Activated CD4-positive, alpha-beta T cell treated with anti-CD3 and anti-CD28 coated beads, Interleukin-2, Interleukin-6, amounts not matched to agents 100 ng/mL and 50 ng/mL, durations not matched to agents 16 hours and 8 hours (primary cell): ENCODE data around the gene PPP1R13B.

ENCODE experiments used
- DNase-seq: peaks from one replicate; pipeline ENCODE4 v3.0.0-alpha.2; 2020

Gene PPP1R13B

DNA sequence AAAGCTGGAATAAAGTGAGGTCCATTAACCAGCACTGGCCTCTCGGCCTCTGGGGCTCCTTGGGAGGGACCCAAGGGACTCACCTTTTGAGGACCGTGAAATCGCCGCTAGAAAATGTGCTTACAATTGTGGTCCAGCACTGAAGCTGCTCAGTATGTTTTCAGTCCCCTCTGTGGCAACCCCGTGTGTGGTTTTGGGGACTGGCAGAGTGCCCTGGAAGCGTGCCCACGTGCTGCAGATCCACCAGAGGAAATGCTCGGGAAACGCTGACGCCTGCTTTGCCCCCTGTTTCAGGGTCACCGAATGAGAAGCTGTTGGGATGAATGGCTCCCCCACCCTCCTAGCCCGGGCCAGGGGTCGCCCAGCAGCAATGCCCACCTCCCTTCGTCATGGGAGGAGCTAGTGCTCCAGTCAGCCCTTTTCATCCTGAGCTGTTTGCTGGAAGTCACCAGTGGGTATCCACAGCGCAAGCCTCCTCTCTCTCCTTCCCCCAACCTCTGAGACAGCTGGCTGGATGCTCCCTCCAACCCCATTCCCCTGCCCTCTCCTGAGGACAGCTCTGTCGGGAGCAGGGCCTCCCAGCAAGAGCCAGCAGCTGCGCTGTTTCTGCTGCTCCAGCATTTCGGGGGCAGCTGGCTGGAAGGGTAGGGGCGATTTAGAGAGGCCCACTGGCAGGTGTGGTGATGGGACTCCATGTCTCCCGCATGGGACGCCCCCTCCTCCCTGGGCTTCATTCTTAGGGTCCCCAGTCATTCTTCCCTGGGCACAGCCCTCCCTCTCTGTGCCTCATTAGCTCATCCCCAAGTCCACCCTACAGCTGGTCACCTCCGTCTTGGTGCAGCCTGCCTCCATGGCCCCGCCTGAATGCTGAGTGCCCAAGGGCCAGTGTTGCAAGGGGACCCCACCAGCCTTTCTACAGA, 33.2 kb upstream of the PPP1R13B start:
- DNase-seq: no peak

DNA sequence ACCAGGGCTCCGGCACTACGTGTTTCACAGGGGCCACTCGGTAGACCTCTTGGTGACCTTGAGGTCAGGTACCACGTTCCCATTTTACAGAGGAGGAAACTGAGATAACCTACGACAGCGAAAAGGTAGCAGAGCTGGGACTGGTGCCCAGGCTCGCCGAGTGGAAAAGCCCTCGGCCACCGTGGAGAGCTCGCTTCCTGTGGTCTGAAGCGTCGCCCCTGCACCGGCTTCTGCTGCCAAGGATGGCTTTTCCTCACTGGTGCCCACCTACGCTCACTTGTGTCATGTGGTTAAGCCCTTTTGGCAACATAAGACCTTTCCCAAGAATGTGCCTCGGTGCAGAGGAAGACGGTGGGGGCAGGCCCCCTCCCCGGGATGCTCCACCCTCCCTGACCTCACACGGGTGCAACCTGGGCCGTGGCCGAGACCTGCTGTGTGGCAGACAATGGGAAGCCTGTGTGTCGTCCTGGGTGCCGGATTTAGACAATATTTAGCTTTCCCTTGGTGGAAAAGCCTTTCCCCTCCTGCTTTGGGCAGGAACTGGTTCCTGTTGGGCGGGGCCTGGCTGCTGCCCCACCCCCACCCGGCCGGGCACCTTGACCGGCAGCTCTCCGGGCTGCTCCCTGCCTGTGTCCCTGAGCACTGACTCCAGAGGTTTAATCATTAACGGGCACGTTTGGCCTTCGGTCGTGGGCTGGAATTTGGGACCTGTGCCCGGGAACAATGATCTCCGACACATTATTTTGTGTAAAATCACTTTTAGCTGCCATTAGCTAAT, 32.4 kb upstream of the PPP1R13B start:
- DNase-seq: no peak

DNA sequence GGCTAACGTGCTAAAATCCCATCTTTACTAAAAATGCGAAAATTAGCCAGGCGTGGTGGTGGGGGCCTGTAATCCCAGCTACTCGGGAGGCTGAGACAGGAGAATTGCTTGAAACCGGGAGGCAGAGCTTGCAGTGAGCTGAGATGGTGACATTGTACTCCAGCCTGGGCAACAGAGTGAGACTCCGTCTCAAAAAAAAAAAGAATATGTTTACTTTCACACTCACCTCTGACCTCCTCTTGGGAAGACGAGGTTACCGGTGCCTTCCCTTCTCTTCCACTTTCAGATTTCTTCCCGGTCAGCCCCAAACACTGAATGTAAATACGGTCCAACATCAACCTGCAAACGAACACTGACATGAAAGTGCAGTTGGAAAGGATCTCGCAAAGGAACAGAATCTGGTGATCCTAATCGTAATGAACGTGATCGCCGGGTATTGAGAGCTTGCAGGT, 31.8 kb upstream of the PPP1R13B start:
- no peak for DNase-seq

DNA sequence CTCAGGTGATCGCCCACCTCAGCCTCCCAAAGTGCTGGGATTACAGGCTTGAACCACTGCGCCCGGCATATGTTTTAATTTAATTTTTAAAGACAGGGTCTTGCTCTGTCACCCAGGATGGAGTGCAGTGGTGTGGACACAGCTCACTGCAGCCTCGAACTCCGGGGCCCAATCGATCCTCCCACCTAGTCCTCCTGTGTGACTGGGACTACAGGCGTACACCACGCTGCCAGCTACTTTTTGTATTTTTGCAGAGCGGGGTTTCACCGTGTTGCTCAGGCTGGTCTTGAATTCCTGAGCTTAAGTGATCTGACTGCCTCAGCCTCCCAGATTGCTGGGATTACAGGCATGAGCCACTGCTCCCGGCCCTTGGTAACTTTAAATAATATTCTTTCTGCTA, 30.8 kb upstream of the PPP1R13B start:
- no peak for DNase-seq

DNA sequence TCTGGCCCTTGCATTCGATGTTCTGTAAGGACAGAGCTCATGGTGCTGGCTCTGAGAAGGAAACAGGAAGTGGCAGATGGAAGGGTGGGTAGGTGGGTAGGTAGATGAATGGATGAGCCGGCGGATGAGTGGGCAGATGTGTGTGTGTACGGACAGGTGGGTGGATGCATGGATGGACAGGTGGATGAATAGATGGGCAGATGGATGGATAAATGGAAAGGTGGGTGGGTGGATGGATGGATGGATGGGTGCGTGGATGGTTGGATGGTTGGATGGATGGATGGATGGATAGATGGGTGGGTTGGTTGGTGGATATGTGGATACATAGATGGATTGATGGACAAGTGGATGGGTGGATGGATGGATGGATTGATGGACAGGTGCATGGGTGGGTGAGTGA, 27.6 kb upstream of the PPP1R13B start:
- DNase-seq: no peak

DNA sequence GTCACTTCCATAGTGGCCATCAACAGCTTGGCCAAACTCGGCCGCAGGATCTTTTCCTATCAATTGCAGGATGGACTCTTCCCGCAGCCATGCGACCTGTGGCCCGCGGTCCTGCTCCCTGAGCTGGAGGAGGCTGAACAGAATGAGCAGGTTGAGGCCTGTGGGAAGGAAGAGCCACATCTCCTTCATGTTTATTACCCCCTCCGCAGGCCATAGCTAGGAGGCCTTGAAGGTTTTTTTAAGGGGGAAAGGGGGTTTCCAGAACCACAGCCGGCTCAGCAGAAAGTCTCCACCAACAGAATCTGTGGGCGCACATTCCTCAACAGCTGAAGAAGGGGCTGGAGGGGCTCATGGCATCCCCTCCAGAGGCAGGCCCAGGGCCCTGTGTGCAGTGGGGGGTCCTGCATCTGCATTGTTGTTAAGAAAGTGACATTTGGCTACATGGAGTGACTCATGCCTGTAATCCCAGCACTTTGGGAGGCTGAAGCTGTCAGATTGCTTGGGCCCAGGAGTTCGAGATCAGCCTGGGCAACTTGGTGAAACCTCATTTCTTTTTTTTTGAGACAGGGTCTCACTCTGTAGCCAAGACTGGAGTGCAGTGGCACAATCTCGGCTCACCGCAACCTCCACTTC, 25.2 kb upstream of the PPP1R13B start:
- no peak for DNase-seq

DNA sequence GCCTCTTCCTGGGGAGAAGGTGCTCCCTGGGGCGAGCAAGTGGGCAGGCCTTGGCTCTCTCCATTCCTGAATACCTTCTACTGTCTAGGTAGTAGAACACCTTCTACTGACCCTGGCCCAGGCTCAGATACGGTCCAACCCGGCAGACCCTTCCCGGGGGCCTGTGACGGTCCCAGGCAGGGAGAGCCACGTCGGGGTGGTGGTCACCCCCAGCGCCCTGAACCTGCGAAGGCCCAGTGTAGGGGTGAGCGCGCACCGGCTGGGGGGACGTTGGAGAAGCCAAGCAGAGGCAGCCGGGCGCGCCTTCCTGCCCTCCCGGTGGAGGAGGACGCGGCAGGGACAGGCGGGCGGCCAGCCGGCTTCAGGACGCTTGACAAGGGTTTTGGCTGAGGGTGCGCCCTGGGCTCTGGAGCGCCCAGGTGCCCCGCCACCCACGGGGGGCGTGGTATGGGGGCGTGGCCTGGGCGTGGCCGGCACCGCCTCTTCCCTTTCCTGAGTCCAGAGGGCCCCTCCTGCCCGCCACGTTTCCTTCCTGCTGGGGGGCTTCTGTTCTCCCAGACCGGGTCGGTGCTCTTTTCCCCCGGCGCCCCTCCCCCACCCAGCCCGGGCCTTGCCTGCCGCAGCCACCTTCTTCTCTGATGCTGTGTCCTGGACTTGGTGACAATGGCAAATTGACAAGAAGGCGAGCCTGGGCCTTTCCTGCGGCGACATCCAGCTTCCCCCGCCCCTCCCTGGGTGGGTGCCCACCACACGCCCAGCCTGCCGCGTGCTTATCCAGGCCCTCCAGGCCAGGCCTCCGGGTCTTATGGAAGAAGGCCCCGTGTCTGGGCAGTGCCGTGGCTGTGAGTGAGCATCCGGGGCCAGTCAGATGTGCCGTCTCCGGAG, 24.5 kb upstream of the PPP1R13B start:
- peak; percentile 81 for DNase-seq

DNA sequence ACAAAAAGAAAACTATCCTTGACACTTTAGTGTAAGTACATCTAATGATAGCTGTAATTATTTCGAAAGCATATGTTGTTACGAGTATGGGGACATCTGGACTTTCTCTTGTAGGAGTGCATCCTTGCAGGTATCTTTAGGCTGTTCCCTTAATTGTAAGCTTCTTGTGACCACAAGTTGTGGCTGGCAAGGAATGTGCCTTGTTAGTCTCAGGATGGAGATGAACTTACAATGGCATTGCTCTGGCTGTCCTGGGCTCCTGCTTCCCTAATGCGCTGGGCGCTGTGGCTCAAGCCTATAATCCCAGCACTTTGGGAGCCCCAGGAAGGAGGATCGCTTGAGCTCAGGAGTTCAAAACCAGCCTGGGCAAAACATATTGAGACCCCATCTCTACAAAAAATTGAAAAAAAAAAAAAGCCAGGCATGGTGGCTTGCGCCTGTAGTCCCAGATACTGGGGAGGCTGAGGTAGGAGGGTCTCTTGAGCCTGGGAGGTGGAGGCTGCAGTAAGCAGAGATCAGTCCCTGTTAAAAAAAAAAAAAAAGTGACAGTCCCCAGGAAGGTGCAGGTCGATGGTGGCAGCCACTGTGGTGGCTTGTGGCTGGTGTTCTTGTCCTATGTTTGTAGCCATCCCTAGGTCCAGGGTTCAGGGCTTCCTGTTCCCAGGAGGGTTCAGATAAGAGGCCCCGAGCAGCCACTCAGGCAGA, 23.7 kb upstream of the PPP1R13B start:
- no peak for DNase-seq

DNA sequence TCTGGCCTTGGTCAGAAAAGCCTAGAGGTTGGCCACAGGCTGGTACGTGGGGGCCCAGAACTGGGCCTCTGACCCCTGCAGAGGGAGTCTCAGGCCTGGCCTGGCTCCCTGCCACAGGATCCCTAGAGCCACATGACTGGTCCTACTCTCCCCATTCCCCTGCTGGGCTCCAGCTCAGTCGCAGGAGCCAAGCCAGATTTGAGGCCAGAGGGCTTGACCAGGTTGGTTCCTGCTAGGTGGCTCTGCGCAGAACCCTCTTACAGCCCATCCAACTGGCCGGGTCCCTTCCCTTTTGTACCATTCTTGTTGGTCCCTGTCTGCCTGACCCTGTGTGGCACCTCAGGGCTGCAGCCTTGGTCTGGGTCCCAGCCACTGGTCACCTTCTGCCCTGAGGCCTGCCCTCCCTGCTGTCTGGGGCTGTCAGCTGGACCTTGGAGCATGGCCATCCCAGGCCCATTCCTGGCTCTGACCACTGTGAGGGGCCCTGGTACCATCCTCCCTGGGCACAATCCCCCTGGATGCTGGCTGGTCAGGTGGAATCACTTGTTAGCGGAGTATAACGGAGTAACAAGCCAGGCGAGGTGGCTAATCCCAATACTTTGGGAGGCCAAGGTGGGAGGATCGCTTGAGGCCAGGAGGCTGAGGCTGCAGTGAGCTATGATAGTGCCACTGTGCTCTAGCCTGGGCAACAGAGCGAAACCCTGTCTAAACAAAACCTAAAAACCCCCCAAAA, 22.9 kb upstream of the PPP1R13B start:
- DNase-seq: no peak

DNA sequence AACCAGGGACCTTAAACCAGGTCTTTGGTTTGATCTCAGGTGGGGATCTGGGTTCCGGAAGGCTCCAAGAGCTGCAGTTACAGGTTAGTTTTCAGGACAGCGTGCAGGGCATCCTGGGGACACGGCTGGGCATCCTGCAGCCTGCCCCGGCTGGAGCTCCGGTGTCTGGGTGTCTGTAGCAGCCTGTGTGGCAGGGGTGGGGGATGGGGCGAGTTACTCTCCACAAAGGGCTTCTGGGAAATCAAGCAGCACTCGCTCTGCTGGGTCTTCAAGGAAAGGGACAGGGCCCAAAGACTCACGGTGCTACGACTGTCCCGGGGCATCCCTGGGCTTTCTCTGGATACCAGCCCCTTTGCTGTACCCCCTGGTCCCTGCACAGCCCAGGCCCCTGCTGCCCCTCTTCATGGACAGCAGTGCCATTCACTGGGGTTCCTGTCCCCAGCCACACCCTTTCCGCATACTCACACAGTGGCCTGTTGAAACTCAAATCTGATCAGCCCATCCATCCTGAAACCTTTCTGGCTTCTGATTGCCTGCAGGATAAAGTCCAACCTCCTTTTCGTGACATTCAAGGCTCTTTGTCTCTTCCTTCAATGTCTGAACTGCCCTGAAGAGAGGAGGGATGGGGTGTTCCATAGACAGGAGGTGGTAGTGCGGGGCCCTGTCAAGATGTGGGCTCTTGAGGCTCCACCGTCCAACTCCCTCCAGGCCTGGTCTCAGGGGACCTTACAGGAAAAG, 22.2 kb upstream of the PPP1R13B start:
- no peak for DNase-seq

DNA sequence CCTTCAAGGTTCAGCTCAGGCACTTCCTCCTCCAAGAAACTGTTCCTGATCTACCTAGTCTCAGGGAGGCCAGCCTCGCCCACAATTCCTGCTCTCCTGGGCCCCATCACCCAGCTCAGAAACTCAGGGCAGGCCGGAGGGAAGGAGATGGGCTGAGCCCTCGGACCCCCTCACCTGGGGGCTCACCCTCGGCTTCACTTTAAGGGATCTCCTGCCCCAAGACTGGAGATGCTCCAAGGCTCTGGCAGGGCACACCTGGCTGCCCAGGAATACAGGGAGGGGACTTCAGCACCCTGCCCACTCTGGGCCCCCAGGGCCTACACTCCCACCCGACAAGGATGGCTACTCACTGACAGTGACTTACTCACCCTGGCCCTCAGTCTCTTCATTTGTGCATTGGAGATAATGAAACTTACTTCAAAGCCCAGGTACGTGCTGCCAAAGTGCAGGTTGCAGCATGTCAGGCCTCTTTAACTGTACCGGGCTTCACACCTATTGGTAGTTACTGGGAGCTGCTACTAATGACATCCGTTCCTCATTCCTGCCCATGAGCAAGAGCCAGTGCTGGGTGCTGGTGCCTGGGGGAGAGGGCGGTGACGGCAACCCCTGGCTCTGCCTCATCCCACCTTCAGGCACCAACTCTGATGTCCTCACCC, 21.0 kb upstream of the PPP1R13B start:
- no peak for DNase-seq

DNA sequence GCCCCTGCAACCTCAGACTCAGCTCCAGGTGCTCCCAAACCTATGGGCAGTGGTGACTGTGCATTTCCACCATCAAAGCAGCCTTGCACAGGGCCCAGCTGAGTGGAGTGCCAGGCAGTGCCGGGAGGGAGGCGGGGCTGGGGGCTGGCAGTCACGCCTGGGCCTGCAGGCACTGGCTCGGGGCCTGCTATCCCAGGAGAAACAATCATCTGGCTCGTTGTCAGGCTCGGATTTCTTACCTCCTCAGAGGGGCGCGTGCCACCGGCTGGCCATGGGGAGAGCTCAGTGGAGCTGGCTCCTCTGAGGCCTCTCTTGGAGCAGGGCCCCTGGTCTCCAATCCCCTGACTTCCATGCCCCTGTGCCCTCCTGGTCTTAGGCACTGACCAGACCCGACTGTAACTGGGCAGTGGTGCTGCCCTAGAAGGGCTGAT, 20.2 kb upstream of the PPP1R13B start:
- no peak for DNase-seq

DNA sequence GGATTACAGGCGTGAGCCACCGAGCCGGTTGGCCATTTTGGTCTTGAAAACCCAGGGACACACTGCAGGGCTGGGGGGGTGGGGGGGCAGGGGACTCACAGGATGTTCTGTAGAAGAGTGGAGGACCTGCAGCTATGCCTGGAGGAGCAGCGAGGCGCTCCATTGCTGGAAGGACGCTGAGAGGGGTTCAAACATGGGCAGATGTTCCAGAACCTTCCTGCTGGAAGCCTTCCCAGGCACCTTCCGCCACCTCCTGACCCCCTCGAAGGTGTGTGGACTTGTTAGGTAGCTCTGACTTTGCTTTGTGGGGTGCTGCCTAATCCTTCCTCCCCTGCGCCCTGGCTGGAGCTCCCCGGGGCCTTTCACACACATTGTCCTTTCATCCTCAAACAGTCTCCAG, 19.6 kb upstream of the PPP1R13B start:
- DNase-seq: no peak

DNA sequence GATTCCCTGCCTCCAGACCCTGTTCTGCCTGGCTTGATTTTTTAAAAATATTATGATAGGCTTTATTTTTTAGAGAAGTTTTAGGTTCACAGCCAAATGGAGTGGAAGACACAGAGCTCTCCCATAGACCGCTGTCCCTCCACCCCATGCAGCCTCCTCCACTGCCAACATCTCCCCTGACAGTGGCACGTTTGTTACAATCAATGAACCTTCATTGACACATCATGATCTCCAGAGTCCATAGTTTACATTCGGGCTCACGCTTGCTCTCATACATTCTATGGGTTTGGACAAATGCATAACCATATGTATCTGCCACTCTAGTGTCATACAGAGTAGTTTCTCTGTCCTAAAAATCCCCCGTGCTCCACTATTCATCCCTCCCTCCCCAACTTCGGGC, 15.9 kb upstream of the PPP1R13B start:
- no peak for DNase-seq

DNA sequence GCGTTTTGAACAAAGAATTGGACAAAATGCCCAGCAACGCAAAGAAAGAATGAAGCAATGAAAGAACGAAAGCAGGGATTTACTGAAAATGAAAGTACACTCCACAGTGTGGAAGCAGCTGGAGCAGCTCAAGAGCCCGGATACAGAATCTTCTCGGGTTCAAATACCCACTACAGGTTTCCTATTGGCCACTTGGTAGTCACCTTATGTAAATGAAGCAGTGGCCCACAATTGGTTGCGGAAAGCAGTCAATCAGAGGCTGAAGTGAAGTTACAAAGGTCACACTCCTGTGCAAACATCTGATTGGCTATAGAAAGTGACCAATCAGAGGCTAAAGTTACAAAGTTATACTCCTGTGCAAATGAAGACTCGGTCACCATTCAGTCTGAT, 15.0 kb upstream of the PPP1R13B start:
- DNase-seq: no peak

DNA sequence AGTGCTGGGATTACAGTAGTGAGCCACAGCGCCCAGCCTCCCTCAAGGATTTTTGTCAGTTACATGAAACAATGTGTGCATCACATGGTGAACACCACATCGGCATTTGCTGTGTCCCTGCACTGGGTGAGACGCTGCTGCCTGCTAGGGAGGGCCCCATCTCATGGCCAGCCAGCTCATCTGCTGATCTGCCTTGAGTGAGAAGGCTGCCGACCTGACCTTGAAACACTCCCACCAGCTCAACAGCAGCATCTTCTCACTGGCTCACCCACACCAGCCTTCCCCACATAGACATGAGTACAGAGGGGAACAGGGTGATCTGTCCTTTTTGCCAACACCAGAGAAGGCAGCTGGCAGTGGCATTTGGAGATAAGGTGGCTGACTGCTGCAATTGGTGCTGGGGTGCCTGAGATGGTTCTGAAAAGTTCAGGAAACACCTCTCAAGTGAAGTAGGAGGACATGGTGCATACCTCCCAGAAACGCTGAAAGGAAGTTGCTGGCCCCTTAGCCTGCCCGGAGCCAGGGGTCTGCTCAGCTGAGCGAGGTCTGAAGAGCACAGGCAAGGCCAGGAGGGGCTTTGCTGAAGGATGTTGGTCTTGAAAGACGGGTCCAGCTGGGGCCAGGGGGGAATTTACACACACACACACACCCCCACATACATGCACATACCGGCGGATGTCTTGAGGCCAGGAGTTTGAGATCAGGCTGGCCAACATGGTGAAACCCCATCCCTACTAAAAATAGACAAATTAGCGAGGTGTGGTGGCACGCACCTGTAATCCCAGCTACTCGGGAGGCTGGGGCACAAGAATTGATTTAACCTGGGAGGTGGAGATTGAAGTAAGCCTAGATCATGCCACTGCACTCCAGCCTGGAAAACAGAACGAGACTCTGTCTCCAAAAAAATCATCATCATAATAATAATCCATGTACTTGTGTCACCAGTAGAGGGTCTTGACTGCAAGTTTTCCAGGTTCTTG, 14.3 kb upstream of the PPP1R13B start:
- DNase-seq: no peak

DNA sequence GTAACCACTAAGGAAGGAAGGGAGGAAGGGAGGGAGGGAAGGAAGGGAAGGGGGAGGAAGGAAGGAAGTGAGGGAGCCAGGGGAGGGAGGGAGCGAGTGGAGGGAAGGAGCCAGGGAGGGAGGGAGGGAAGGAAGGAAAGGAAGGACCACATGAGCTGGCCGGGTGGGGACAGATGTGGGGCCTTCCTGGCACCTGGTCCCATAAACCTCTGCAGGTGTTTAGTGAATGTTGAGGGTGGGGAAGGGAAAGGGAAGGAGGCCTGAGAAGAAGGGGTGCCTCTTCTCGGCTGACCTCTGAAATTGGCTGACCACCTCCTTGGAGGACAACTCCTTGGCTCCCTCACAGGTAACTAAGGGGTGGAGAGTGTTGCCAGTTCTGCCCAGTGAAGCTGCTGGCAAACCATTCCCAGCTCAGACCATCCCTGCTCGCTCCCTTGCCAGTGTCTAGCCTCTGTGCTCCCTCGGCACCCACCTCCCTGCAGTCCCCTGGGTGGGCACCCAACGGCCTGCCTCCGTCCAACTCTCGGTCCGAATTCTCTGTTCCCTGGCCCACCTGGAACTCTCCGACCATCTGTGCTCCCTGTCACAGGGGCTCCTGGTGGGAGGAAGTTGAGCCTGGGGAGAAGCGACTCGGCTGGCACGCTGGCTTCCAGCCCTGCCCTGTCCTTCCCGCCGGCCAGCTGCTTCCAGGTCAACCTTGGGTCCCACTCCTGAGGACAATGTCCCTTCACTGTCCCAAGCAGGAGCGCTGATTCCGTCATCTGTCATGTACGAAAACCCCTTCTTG, 12.2 kb upstream of the PPP1R13B start:
- no peak for DNase-seq
